Measurements from ENCODE around the gene CELA2A.
"Not testable (repeated sequence)": the region's sequence is repeated elsewhere in the genome, so short reads cannot be mapped to it uniquely, and the experiment has no call there.

Gene CELA2A

GRCh38 chr1:15466955-15467625, 10.6 kb downstream of the CELA2A start:
- in situ Hi-C loops (cut with MboI; ENCODE audit: low sequenced_read_pairs) = not testable (repeated sequence)

- in situ Hi-C loops (cut with MboI; ENCODE audit: low sequenced_read_pairs) = no loop called here
Observed at GRCh38 chr1:15468145-15468544, 11.6 kb downstream of the CELA2A start.

- in situ Hi-C loops (cut with MboI; ENCODE audit: low sequenced_read_pairs) = no loop called here
Observed at GRCh38 chr1:15469361-15469760, 12.8 kb downstream of the CELA2A start.

GRCh38 chr1:15469821-15470448, 13.4 kb downstream of the CELA2A start:
- in situ Hi-C loops (cut with MboI; ENCODE audit: low sequenced_read_pairs) = not testable (repeated sequence)

GRCh38 chr1:15471067-15471466, 14.5 kb downstream of the CELA2A start:
- in situ Hi-C loops (cut with MboI; ENCODE audit: low sequenced_read_pairs) = not testable (repeated sequence)

- in situ Hi-C loops (cut with MboI; ENCODE audit: low sequenced_read_pairs) = not testable (repeated sequence)
Observed at GRCh38 chr1:15471723-15472122, 15.2 kb downstream of the CELA2A start.

- in situ Hi-C loops (cut with MboI; ENCODE audit: low sequenced_read_pairs) = no loop called here
Observed at GRCh38 chr1:15472587-15472986, 16.1 kb downstream of the CELA2A start.

GRCh38 chr1:15475752-15476314, 19.3 kb downstream of the CELA2A start, which contains the start of gene CELA2B:
Gene CELA2B, plus strand, starts transcription at chr1:15476104. Its CDS starts 22 bp downstream, at chr1:15476126.
- in situ Hi-C loops (cut with MboI; ENCODE audit: low sequenced_read_pairs) = no loop called here

- in situ Hi-C loops (cut with MboI; ENCODE audit: low sequenced_read_pairs) = no loop called here
Observed at GRCh38 chr1:15476927-15477326, 20.4 kb downstream of the CELA2A start.

- in situ Hi-C loops (cut with MboI; ENCODE audit: low sequenced_read_pairs) = no loop called here
Observed at GRCh38 chr1:15477646-15478212, 21.2 kb downstream of the CELA2A start.

- in situ Hi-C loops (cut with MboI; ENCODE audit: low sequenced_read_pairs) = no loop called here
Observed at GRCh38 chr1:15479654-15480347, 23.3 kb downstream of the CELA2A start.

GRCh38 chr1:15482455-15482854, 25.9 kb downstream of the CELA2A start:
- in situ Hi-C loops (cut with MboI; ENCODE audit: low sequenced_read_pairs) = not testable (repeated sequence)

- in situ Hi-C loops (cut with MboI; ENCODE audit: low sequenced_read_pairs) = not testable (repeated sequence)
Observed at GRCh38 chr1:15482983-15483543, 26.5 kb downstream of the CELA2A start.

GRCh38 chr1:15483971-15484370, 27.4 kb downstream of the CELA2A start:
- in situ Hi-C loops (cut with MboI; ENCODE audit: low sequenced_read_pairs) = no loop called here

- in situ Hi-C loops (cut with MboI; ENCODE audit: low sequenced_read_pairs) = not testable (repeated sequence)
Observed at GRCh38 chr1:15484443-15484842, 27.9 kb downstream of the CELA2A start.

GRCh38 chr1:15485636-15486035, 29.1 kb downstream of the CELA2A start:
- in situ Hi-C loops (cut with MboI; ENCODE audit: low sequenced_read_pairs) = no loop called here

GRCh38 chr1:15486844-15487610, 30.5 kb downstream of the CELA2A start:
- in situ Hi-C loops (cut with MboI; ENCODE audit: low sequenced_read_pairs) = not testable (repeated sequence)

- in situ Hi-C loops (cut with MboI; ENCODE audit: low sequenced_read_pairs) = no loop called here
Observed at GRCh38 chr1:15488371-15488770, 31.8 kb downstream of the CELA2A start.

- in situ Hi-C loops (cut with MboI; ENCODE audit: low sequenced_read_pairs) = no loop called here
Observed at GRCh38 chr1:15489052-15489736, 32.7 kb downstream of the CELA2A start.

GRCh38 chr1:15491010-15491409, 34.5 kb downstream of the CELA2A start:
- in situ Hi-C loops (cut with MboI; ENCODE audit: low sequenced_read_pairs) = not testable (repeated sequence)
